ENCODE data around the gene RHOF. TPM values are rescaled to one million over a fixed set of nuclear protein-coding genes. Genes with fewer than 3 reads are reported as not detected.

The RHOF gene
- total RNA-seq, 1 experiment from 2014 or later: 116 TPM

- TF ChIP-seq SRF (IDR thresholded peaks at IDR 0.05; ENCODE audit: low read depth): no peak
- TF ChIP-seq POLR2AphosphoS5 (IDR thresholded peaks at IDR 0.05; ENCODE audit: low read depth, low read length): no peak; the same call in 1 of the 2 replicates
- TF ChIP-seq TCF7L2 (IDR thresholded peaks at IDR 0.05; ENCODE audit: borderline replicate concordance, extremely low read depth, insufficient read depth, insufficient read length): no peak
- no peak for TF ChIP-seq ZNF274 (IDR thresholded peaks at IDR 0.05; ENCODE audit: low read depth, low read length)
- no peak for TF ChIP-seq JUND (IDR thresholded peaks at IDR 0.05)
- no peak for TF ChIP-seq SIN3A (IDR thresholded peaks at IDR 0.05; ENCODE audit: low read depth)
- no peak for TF ChIP-seq ZFX (IDR thresholded peaks at IDR 0.05)
- no peak for TF ChIP-seq RAD21 (IDR thresholded peaks at IDR 0.05; ENCODE audit: low read depth)
- TF ChIP-seq CBX3 (IDR thresholded peaks at IDR 0.05; ENCODE audit: low read depth): no peak
- TF ChIP-seq SP1 (IDR thresholded peaks at IDR 0.05; ENCODE audit: low read depth): no peak
- TF ChIP-seq EZH2 (IDR thresholded peaks at IDR 0.05): no peak
- no peak for TF ChIP-seq CTCF (IDR thresholded peaks at IDR 0.05 in 2 of 3, conservative IDR thresholded peaks at IDR 0.05 in 1 of 3; ENCODE audit: borderline replicate concordance in 1 of 3, insufficient read depth in 1 of 3, low read depth in 2 of 3, low read length in 2 of 3)
- TF ChIP-seq ZBTB33 (IDR thresholded peaks at IDR 0.05; ENCODE audit: extremely low read depth, insufficient replicate concordance, low read length): no peak
- no peak for TF ChIP-seq ATF3 (IDR thresholded peaks at IDR 0.05)
- no peak for TF ChIP-seq EZH2phosphoT487 (IDR thresholded peaks at IDR 0.05; ENCODE audit: borderline replicate concordance)
- no peak for TF ChIP-seq REST (IDR thresholded peaks at IDR 0.05; ENCODE audit: low read depth)
- TF ChIP-seq YY1 (IDR thresholded peaks at IDR 0.05; ENCODE audit: extremely low read depth, insufficient replicate concordance, low read depth, low read length): no peak
- POLR2A ChIA-PET: interaction anchor here (0.6 to 6.1 kb wide), 11 partner anchors 9 to 1503 kb away, joined by 3 to 38 read pairs (median 7); partner anchors contain the start of genes PSMD9 and RNU4-2
- Histone ChIP-seq H3K4me2 (ENCODE audit: low read length) (peak overlapping the region; percentile 91), H4K20me1 (ENCODE audit: insufficient read depth) (no peaks in the 10 kb centered on the region), H3K4me1 (ENCODE audit: control insufficient read depth in 1 of 2, insufficient read depth in 2 of 2, low read length in 2 of 2) (peaks cover 60 to 91% of the 10 kb centered on the region in 2 experiments), H3K9me3 (ENCODE audit: control insufficient read depth in 1 of 2, insufficient read depth in 1 of 2, low read depth in 1 of 2, low read length in 2 of 2) (no peaks in the 10 kb centered on the region), H3K4me3 (replicated peaks in 1 of 2; ENCODE audit: low read depth in 1 of 2, low read length in 2 of 2) (peak overlapping the region; percentile 24 to 91), H3K36me3 (ENCODE audit: control insufficient read depth in 1 of 2, insufficient read depth in 2 of 2, low read length in 2 of 2) (0 out of 4 replicates have a peak, but pooled peaks cover 0 to 5% of the 10 kb centered on the region in 2 experiments), H3K79me2 (ENCODE audit: insufficient read depth, low read length) (peaks cover 55% of the 10 kb centered on the region), H3K9ac (ENCODE audit: low read length) (peak overlapping the region; percentile 96), H2AFZ (ENCODE audit: low read depth, low read length, poor library complexity, severe bottlenecking) (no peak overlapping the region), H3K27me3 (ENCODE audit: insufficient read depth, low read length) (no peaks in the 10 kb centered on the region), H3K27ac (ENCODE audit: low read depth, low read length) (peak overlapping the region; percentile 100), H3K9me2 (ENCODE audit: insufficient read depth) (no peaks in the 10 kb centered on the region)
- RAD21 ChIA-PET (ENCODE audit: low non-redundant PET in 1 of 2, low total read pairs in 2 of 2, uncharacterized antibody in 2 of 2, unreplicated experiment in 2 of 2): interaction anchor here (0.7 to 4.2 kb wide), 14 partner anchors 10 to 94 kb away, joined by 3 to 26 read pairs (median 6); partner anchors contain the start of gene PSMD9 (in 2 of the 2)
- intact Hi-C loops (cut with micrococcal nuclease): loop anchor here (1.0 to 2.0 kb wide), 6 partner anchors 8 to 97 kb away; partner anchors contain the start of gene PSMD9
- ATAC-seq: peak; percentile 9
- CTCF ChIA-PET: interaction anchor here (0.6 to 6.9 kb wide), 39 partner anchors 8 to 256 kb away, joined by 3 to 149 read pairs (median 5); partner anchors contain the start of genes CFAP251, HPD, PSMD9 and SETD1B
- DNase-seq (ENCODE audit: low read depth, low spot score): no peak
- no TSS peak for BruUV-seq (replicated peaks)
These were observed 1.1 kb upstream of the RHOF start for GRCh38 chr12:121794534-121795033.

Data from HCT116 (cell line).